Astrocyte of the spinal cord (primary cell): ENCODE measurements around the gene ZIC4.

Experiments used
- DNase-seq: peaks from one replicate; pipeline ENCODE4 v3.0.0; 2011; ENCODE audit warnings: low read depth, low spot score
- H3K4me3 ChIP-seq: 2 replicates; pipeline ENCODE4 v1.5.1; 2011; ENCODE audit warnings: low read depth, mild to moderate bottlenecking, low read length, moderate library complexity
- CTCF ChIP-seq: IDR thresholded peaks from 2 replicates; pipeline ENCODE4 v1.5.1; 2012; ENCODE audit warnings: low read depth, mild to moderate bottlenecking, low read length, inconsistent platforms
- in situ Hi-C: cut with HindIII; loops from 2 replicates; pipeline ENCODE4 v1.10.0; 2017; ENCODE audit warnings: low sequenced_read_pairs

ZIC4 gene

GRCh38 chr3:147380977-147381376 lies 25.4 kb downstream of the ZIC4 start:
- in situ Hi-C loops, result loop anchor here (25.0 kb wide), 2 partner anchors 569 to 706 kb away; no protein-coding TSS in a partner anchor
- no peak for DNase-seq
- TF ChIP-seq CTCF, result no peak
- no peak overlapping the region for H3K4me3 ChIP-seq

- TF ChIP-seq CTCF, result no peak
- in situ Hi-C loops, result loop anchor here (25.0 kb wide), 2 partner anchors 568 to 707 kb away; no protein-coding TSS in a partner anchor
- H3K4me3 ChIP-seq, result no peak overlapping the region
- DNase-seq, result no peak
These were observed 25.9 kb downstream of the ZIC4 start for GRCh38 chr3:147380387-147380951.

- DNase-seq, result no peak
- in situ Hi-C loops, result loop anchor here (25.0 kb wide), 2 partner anchors 567 to 708 kb away; no protein-coding TSS in a partner anchor
- no peak overlapping the region for H3K4me3 ChIP-seq
- TF ChIP-seq CTCF, result no peak
These were observed 26.7 kb downstream of the ZIC4 start for GRCh38 chr3:147379651-147380050.

- DNase-seq, result no peak
- in situ Hi-C loops, result loop anchor here (25.0 kb wide), 2 partner anchors 565 to 710 kb away; no protein-coding TSS in a partner anchor
- H3K4me3 ChIP-seq, result no peak overlapping the region
- no peak for TF ChIP-seq CTCF
These were observed 28.7 kb downstream of the ZIC4 start for GRCh38 chr3:147377412-147378367.

GRCh38 chr3:147373301-147373700 lies 33.0 kb downstream of the ZIC4 start:
- DNase-seq, result no peak
- no peak for TF ChIP-seq CTCF
- no peak overlapping the region for H3K4me3 ChIP-seq
- in situ Hi-C loops, result no loop called here

- H3K4me3 ChIP-seq, result no peak overlapping the region
- TF ChIP-seq CTCF, result no peak
- DNase-seq, result no peak
- in situ Hi-C loops, result no loop called here
These were observed 33.8 kb downstream of the ZIC4 start for GRCh38 chr3:147372525-147373027.
